Measurements from ENCODE around the gene PTPRF.

The PTPRF gene

DNA sequence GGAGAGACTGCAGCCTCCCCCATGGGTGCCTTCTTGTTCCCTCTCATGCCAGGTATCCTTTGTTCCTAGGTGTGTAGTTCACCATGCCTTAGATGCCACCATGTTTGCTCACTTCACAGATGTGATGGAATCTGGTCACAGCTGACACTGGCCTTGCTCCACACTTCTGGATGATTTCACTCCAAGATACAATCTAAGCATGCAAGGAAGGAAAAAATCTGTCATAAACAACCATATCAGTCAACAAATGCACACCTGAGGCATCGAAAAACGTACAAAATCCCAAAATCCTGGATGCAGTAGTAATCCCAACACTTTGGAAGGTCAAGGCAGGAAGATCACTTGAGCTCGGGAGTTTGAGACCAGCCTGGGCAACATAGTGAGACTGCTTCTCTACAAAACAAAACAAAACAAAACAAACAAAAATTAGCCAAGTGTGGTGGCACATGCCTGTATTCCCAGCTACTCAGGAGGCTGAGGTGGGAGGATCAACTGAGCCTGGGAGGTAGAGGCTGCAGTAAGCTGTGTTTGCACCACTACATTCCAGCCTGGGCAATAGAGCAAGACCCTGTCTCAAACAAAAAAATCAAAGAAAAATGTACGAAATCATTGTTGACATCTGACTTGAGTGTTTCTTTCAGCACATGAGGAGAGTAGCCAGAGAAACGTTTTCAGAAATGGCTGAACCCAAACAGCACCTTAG lies 17.1 kb upstream of the PTPRF start:
- no peak for DNase-seq (ENCODE audit: low read depth)

- DNase-seq (ENCODE audit: low read depth), result no peak
These were observed 11.6 kb upstream of the PTPRF start for GRCh38 chr1:43518935-43519686.

DNA sequence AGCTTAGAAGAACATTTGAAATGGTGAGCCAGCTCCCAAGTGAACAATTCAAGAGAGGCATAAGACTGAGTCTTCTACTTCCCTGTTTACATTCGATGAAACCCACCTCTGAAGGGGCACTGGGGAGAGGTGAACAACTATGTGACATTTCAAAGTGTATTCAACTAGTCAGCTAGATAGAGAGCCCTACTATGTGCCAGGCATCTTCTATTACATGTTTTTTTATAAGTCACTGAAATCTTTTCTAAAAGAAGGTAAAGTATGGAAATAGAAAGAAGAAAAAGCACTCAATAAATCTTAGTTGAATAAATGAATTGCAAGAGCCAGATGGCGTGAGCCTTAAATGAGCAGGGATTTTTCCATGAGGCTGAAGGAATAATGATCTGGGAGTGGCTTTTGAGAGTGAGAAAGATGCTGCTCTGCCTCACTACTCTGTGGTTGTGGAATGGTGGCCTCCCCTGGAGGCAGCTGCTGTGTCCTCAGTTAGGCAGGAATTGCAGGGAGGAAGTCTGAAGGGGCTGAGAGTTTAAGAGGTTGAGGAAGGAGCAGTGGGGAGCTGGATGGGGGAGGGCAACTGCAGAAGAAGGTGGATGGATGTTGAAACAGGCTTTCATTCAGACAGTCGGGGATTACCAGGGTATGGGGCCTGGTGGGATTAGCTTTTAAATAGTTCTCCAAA lies 10.4 kb upstream of the PTPRF start:
- DNase-seq (ENCODE audit: low read depth), result no peak

GRCh38 chr1:43521078-43521477 lies 9.6 kb upstream of the PTPRF start:
- no peak for DNase-seq (ENCODE audit: low read depth)

DNA sequence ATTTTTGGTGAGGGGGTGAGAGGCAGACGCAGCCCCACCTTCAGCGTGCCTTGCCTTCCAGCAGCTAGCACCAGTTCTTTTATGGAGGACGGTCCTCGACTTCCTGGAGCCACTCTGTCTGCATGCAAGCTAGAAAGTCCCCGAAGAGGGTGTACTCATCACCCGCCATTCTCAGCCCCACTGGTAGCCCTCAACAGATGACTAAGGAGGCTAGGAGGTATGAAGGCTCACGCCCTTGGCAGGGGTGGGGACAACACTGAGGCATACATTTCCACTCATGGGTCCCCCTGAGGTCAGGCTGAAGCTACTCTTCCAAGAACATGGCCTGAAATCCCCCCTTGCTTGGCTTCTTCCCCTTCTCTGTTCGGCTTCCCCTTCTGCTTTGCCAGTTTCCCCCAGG lies 8.9 kb upstream of the PTPRF start:
- DNase-seq (ENCODE audit: low read depth), result no peak

DNA sequence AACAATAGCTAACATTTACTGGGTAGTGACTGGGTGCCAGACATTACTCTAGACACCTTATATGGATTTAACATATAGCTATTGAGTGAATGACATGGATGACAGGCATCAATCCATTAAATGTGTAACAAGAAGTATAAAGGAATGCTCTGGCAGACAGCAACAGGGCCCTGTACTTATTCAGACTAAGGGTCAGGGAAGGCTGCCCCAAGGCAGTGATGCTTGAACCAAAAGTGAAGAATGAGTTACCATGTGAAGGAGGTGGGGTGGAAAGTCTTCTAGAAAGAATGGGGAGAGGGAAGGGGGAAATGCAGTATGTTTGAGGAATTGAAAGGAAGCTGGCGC lies 8.3 kb upstream of the PTPRF start:
- DNase-seq (ENCODE audit: low read depth), result no peak

DNA sequence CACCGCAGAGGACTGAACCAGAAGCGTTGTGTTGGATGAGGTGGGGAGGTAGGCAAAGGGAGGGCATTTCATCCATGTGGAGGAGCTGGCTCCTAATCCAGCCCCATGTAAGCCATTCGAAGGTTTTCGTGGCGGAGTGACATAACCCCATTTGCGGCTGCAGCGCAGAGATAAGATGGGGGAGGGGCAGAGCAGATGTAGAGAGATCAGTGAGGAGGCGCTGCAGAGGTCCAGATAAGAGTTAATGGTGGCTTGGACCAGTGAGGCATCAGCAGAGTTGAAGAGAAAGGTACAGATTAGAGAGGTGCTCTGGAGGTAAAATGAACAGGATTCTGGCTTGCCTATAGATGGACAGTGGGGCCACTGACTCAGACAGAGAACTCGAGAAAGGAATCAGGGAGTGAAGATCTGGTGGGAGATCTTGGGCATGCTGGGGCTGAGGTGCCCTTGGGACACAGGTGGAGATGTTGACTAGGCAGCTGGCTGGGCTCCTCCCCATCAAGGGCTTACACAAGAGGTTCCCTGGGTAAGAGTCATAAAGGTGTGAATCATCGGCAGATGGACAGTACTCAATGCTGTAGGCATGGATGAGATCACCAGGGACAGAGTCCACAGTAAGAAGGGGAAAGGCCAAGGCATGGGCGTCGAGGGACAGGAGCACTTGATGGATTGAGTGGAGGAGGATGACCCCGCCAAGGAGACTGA lies 7.8 kb upstream of the PTPRF start:
- DNase-seq (ENCODE audit: low read depth), result no peak

- DNase-seq (ENCODE audit: low read depth), result no peak
These were observed 5.9 kb upstream of the PTPRF start for GRCh38 chr1:43524804-43525203.

DNA sequence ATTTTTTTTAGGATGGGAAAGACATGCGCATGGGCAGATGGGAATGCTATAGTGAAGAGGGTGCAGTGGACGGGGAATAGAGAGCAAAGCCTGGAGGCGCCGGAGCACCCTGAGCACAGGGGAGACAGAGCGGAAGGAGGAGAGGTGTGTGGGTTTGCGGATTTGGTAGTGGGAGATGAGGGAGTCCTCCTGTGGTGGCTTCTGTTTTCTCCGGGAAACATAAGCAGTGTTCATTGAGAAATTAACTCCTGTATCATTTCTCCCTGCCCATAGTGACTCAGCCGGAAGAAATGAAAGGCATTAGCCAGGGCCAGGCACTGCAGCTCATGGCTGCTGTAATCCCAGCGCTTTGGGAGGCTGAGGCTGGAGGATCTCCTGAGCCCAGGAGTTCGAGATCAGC lies 4.7 kb upstream of the PTPRF start:
- no peak for DNase-seq (ENCODE audit: low read depth)

DNA sequence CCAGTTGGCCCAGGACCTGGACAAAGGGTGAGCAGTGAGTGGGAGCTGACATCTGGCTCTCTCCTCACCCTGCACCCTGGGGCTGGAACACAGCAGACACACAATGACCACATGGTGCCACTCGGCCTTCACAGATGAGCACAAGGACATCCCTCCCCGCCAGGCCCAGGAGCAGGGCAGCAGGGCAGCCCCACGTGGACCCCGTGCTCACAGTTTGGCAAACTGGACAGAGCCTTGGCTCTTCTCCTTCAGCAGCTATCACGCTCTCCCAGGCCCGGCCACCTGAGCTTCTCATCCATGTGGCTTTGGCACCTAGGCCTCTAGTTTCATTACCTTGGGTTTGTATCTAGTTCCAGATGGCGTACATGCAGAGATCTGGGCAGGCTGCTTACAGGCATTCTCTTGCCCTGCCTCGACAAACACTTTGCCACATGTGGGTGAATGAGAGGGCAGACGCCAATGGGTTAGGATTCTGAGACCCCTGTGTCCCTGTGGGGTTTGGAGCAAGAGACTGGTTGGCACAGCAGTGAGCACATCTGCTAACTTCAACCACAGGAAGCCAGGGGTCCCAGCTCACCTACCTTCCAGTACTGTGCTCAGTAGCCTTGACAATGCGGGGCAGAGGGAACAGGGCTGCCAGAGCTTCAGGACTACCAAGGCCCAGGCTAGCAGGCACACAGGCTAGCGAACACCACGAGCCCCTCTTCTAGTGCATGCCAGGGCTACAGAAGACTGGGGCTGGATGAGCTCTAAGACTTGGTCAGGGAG lies 3.4 kb upstream of the PTPRF start:
- no peak for DNase-seq (ENCODE audit: low read depth)

GRCh38 chr1:43529206-43529731 lies 1.4 kb upstream of the PTPRF start:
- peak; percentile 69 for DNase-seq (ENCODE audit: low read depth)

GRCh38 chr1:43531107-43531905 lies 623 bp downstream of the PTPRF start:
- DNase-seq (ENCODE audit: low read depth), result no peak

DNA sequence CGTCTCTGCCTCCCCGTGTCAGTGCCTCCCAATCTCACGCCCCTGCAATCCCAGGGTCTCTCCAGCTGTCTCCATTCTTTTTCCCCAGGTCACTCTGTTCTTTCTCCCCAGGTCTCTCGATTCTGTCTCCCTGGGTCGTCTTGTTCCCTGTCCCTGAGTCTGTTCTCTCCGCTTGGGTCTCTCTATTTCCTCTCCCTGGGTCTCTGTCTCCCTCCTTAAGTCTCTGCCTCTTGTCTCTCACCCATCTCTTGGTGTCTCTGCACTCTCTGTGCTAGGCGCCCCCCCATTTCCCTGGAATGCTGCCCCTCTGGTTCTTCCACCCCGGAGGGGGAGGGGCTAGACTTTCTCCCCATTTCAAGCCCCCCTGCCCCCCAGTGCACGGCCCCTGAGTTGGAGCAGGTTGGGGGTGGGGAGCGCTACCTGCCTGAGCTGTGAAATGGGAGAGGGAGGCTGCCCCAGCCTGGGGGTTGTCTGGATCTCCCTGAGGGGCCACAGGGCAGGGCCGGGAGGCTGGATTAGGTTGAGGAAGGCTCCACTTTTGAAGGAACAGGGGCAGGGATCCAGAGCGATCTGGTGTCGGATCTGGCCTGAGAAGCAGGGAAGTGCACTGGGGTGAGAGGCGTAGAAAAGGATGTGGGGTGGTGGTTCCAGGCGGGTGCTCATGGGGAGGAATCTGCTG lies 1.4 kb downstream of the PTPRF start:
- no peak for DNase-seq (ENCODE audit: low read depth)

DNA sequence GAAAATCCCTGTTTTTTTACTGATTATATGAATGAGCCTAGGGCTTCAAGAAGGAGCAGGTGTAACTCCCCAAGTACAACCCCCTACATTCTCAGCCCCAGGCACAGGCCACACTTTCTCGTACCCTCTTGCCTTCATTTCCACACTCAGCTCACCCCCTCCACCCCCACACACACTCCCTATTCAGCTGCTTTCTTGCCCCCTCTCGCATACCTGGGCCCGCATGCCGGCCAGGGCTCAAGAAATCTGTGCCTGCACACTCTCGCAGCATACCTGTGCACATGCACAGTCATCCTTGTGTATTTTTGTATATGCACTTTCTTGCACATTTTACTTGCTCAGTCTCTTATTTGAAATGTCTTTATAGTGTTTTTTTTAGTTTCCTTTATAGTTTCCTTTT lies 2.0 kb downstream of the PTPRF start:
- DNase-seq (ENCODE audit: low read depth), result no peak

- no peak for DNase-seq (ENCODE audit: low read depth)
These were observed 2.9 kb downstream of the PTPRF start for GRCh38 chr1:43533584-43533983.

DNA sequence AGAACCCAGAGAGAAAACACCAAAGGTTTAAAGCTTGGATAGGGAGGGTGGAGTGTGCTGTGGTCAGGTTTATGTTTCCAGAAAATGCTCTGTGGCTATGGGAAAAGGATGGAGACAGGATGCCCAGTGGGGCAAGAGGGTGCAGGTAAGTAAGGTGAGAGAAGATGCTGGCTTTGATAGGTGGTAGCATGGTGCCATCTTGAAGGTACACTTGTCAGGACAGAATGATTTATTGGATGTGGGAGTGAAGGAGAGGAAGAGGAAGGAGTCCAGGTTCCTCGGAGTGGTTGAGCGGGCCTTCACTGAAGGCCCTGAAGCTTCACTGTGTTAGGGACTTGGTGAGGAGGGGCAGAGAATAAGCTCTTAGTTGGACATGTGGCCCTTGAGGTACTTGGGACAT lies 3.6 kb downstream of the PTPRF start:
- DNase-seq (ENCODE audit: low read depth), result no peak

DNA sequence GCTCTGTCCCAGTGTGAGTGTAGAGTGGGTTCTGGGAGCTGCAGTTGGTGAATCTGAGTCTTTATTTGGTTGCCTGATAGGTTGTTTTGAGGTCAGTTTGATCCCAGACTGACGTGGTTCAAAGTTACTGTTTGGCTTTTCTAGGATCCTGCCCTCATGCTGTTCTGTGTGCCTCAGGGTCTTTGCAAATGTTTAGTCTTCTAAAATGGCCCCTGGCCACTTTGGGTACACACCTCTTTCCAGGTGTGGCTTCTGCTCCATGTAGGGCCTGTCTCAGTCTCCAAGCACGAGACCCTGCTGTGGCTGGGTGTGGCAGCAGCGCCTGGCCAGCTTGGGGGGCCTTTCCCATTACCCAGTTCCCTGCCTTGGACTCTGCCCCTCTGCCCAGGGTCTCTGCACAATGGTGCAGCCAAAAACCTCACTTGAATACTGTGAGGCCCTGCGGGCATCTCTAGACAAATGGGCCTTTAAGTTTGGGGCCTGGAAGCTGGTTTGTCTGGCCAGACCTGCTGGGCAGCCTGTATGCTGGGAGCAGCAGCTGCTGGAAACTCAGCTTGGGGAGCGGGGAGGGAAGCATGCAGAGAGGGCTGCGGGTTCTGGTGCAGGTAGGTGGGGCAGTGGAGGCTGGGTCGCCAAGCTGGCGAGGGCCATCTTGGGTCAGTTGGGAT lies 5.6 kb downstream of the PTPRF start:
- DNase-seq (ENCODE audit: low read depth), result no peak

DNA sequence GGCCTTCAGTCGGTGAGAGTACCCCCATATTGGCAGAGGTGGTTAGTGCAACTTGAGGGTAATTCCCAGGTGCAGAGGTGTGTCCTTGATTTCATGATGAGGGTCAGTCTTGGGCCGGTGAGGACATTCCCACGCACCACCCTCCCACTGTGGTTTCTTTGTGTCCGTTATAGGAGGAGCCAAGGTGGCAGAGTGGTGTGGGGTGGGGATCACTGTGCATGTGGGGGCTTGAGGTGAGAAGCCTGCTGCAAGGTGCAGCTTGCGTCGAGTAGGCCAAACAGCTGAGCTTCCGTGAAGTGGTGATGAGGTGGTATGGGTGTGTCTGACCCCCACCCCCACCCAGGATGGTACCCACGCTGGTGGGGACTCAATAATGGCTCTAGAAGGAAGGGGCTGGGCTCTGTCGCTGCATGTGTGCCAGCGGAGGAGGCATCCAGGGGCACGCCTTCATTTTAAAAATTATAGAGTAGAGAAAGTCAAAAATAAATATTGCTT lies 6.2 kb downstream of the PTPRF start:
- no peak for DNase-seq (ENCODE audit: low read depth)

- no peak for DNase-seq (ENCODE audit: low read depth)
These were observed 6.9 kb downstream of the PTPRF start for GRCh38 chr1:43537423-43538142.

Data from activated T-cell treated with anti-CD3 and anti-CD28 coated beads for 24 hours (primary cell).